SIG-M5 (cell line): ENCODE results near the gene ARHGAP24.

Experiments used
- DNase-seq: peaks from one replicate; lab custom pipeline; 2025; lab: John Stamatoyannopoulos, UW

The ARHGAP24 gene

DNA sequence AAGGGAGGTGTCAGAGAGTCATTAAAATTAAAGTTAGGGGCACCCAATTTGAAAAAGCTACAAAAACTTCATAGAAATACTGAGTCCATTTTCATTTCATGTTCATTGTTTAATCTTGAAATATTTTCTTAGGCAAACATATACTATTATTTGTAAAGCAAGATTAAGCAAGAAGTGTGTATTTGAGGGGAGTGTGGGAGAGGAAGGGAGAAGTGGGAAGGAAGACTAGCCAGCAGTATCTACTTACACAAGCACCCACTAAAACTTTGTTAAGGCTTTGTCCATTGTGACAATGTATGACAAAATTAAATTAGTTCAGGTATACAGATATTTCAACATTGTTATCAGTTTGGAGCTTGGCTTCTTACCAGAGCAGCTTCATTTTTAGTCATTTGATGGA is 222.9 kb downstream of the ARHGAP24 start:
- no peak for DNase-seq

DNA sequence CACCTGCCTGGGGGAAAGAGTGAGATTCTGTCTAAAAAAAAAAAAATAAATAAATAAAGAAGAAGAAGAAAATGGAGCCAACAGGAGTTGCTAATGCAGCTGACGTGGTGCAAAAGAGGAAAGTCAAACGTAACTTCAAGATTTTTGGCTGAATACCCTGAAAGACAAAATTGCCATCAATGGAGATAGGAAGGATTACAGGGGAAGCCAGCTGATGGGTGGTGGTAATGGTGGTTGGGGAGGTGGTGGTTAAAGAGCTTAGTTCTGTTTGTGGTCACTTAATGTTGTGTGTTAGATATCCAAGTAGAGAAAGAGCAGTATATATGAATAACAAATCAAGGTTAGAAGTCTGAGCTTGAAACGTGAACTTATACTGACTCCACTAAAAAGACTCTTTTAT is 225.4 kb downstream of the ARHGAP24 start:
- DNase-seq: no peak

DNA sequence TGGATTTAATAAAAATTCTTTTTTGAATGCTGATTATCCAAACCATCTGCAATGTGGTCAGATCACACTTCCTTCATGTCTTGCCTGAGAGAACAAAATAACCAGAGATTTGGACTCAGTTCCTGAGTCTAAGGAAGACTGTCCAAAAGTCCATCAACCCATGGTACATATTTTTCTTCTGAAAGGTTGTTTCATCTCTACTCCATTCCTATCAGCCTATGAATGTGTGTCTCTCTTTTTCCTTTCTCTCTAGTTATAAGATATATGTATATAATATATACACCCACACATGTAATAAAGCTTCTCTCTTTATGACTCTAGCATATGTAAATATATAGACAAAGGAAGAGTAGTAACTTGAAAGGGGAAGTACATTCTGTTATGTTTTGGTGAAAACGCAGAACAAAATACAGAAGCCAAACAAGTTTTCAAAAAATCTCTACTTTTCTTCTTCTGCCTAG is 226.9 kb downstream of the ARHGAP24 start:
- DNase-seq: peak; percentile 27

DNA sequence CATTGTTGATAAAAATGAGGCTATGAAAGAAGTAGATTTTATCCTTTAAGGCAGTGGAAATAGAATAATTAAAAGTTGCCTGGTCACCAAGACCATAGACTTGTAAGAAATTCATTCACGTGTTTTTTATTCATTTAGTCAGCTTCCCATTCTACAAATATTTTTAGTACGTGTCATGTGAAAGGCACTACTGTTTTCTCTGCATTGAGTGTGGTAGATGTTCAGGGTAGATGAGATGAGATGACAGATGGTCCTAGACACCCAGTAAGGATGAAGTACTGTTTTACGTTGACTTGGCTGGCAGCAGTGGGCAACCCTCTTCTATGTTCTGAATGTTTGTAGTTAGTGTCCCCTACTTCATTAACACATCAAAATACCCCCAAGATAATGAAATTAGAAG is 228.1 kb downstream of the ARHGAP24 start:
- DNase-seq: no peak

DNA sequence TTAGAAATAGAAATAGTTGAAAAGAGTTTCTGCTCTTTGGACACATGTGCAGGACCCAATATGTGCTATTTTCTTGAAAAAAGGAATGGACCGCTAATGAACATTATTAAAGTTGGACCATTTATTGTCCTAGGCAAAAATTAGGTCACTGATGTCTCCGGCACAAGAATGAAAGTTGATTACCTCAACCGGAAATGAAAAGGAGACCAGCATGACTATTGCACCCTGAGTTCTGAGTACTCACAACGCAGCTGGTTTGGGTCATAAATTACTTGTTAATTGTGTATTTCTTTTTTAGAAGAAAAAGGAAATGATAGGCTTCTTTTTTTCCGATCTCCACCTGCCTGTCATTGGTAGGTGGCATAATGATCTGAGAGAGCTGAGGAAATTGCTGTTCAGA is 232.7 kb downstream of the ARHGAP24 start:
- DNase-seq: no peak

DNA sequence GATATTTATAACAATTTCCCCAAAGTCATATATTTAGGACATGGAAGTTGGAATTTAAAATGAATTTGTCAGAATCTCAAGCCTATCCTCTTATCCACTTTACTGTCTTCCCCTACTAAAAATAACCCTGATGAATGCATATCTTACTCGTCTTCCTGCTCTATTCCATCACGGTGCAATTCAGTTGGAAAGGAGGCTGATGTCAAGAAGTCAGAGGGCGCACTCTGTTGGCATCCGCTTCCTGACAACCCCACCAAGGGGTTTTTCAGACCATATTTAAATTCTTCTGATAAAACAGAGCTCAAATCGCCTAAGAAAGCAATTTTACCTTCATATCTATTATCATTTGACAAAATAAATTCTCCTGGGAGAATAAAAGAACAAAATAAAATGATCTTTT is 233.5 kb downstream of the ARHGAP24 start:
- no peak for DNase-seq

DNA sequence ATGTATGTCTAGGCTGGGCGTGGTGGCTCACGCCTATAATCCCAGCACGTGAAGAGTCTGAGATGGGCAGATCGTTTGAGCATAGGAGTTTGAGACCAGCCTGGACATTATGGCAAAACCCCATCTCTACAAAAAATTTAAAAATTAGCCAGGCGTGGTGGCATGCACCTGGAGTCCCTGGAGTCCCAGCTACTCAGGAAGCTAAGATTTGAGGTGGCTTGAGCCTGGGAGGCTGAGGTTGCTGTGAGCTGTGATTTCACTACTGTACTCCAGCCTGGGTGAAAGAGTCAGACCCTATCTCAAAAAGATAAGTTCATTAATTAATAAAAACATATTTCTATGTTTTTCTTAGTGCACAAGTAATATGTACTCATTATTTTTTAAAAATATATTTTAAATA is 238.1 kb downstream of the ARHGAP24 start:
- no peak for DNase-seq

DNA sequence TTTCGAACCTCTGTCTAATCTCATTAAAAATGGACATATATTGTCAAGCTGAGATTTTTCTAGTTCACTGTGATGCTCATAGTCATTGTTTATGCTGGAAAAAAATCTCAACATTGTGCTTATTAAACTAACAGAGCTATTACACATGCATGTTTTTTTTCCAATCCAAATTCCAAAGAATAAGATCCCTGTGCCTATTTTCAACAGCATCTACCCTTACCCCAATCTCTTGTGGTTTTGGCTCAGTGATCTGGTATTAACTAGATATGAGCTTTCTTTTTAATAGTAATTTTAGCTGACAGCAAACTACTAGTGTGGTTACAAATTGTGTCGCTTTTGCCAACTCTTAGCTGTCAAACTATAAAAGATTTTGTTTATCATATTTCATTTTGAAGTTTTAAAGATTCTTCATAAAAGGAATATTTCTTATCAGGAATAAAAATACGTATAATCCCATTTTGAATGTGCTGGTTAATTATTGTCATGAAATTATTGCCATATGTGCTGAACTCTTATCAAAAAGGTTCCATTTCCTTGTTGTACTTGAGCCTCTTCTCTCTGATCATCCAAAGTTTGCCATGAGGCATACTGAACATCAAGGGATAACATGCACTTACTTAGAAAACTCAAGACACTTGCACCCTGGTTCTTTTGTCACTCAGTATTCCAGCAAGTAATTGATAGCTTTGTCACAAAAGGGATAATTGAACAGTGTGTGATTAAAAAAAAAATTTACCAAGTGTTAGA is 241.2 kb downstream of the ARHGAP24 start:
- no peak for DNase-seq

DNA sequence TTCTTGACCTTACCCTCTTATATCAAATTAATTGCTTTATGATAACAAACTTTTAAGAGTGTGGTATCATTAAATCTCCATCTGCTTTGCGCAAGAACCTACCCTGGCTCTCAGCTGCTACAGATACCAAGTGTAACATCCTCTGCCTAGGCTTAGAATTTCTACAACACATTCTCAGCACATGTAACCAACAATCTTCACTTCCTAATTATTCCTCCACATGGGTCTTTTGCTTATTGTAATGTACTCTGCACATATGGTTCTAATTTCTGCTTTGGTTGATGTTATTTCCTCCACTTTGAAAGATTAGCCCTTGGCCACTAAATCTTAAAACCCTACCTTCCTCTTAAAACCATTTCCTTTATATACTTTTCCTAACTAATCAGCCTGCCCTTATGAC is 242.4 kb downstream of the ARHGAP24 start:
- DNase-seq: no peak

DNA sequence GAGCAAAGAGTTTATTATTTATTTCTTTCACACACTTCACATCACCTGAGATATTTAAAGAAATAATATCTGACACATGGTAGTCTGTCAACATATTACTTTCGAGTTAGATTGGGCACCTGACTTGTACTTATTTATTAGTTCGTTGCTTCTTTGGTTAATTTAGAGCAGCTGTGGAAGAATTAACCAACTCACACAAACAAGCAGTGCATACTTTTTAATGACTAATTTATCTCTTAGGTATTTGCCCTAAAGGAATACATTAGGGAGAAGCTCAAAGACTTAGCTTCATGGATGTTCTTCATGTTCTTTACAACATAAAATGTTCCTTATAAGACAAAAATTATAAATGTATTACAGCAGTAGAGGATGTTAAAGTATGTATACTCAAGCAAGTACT is 242.9 kb downstream of the ARHGAP24 start:
- DNase-seq: no peak

DNA sequence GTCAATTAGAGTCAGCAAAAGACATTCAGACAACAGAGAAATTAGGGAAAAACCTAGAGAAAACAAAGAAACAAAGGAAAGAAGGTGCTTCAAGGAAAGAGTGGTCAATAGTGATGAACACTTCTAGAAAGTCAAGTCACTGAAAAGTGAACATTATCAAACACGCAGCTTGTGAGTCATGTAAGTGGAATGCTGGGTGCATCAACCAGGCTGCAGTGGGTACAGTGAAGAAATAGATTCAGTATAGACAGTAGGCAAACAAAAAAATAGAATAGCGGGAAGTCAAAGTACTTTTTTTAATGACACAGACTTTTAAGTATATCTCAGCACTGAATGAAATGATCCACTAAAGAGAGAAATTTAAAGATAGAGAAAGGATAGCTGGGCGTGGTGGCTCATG is 245.8 kb downstream of the ARHGAP24 start:
- no peak for DNase-seq

DNA sequence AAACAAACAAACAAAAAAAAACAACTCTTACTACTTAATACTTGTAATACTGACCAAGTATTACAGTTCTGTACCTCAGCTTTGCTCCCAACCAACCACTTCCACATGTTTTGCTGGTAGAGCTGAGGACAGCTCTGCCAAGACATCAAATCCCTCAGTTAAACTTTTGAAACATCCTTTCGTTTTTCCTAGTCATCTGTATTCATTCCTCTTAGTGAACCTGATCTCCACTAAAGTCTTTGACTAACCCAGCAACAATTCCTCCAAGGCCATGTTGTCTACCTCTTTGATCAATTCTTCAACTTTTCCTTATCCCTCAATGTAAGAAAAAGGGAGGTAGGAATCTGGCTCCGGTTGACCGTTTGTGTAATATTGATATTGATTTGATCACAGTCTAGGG is 247.5 kb downstream of the ARHGAP24 start:
- no peak for DNase-seq

DNA sequence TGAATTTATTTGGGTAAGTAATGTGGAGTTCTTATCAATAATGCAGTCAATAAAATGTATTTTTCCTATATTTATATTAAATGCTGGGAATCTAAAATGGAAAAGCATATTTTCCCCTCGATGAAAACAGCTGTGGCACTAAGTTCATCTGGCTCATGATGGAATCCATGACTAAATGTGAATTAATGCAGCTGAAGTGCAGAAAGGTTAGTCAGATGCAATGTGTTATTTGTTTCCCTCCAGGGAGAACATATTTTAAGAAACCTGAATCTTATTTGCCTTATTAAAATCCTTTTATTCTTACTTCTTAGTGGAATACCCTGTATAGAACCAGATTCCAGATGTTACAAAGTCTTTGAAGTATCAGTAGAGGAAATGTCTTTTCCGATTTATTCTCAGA is 247.9 kb downstream of the ARHGAP24 start:
- DNase-seq: no peak

DNA sequence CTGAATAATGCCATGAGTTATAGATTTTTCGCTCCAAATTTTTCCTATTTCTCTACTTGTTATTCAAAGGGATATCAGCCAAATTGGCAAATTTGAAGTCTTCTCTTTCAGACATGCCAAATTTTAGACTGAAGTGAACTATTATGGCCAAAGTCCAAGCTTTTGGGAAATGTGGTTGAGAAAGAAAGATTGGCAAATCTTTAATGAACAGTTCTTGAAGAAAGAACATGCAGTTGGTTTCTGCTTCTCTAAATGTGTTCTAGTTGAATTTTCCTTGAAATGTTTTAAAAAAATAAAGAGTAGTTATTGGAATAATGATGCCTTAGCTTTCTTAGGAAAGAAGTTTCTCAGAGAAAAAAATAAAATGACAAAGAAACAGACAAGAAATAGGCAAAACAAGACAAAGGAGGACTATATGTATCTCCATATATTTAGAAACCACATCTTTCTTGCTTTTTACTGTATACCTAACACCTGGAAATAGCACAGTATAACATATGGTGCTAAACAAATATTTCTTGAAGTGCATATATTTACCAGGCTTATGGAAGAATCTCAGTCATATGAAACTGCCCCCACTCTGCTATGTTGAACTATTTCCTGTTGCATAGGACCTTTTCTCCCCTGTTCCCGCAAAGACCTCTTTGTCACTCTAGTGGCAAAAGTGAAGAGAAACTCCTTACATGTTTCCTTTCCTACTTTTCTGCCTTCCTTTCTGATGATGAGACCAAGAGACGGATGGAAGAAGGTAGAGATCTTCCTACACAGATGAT is 250.0 kb downstream of the ARHGAP24 start:
- no peak for DNase-seq

DNA sequence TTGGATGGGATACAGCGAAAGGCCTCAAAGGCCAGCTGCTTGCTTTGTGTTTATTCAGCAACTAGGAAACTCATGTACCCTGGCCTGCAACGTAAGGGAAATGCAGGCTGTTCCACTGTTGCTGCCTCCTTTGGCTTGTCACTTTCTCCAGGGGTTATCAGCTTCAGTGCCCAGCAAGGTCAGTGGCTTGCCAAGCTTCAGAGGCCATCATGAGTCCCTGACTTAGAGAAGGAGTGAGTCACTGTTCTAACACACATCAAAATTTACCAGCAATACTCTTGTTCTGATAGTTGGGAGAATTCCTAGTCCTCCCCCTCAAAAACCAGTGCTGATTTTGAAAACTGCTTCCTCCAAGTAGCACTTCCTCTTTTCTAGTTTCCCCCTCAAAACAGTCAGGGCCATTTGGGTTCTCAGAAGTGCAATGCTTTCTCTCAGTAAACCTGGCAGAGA is 250.8 kb downstream of the ARHGAP24 start:
- peak; percentile 34 for DNase-seq

DNA sequence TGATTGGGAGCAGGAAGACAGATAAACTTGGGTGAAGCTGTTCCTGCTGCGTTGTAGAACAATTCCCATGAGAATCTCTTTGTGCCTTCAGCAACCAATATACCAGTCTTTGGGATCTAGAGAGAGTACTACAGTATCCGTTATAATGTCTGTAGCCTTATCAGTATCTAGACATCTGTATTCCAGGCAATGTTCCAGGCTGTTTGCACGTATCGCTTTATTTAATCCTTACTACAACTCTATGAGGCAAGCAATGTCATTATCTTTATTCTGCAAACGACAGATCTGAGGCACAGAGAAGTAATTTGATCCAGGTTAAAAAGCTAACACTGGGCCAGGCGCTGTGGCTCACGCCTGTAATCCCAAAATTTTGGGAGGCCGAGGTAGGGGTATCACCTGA is 251.6 kb downstream of the ARHGAP24 start:
- no peak for DNase-seq

DNA sequence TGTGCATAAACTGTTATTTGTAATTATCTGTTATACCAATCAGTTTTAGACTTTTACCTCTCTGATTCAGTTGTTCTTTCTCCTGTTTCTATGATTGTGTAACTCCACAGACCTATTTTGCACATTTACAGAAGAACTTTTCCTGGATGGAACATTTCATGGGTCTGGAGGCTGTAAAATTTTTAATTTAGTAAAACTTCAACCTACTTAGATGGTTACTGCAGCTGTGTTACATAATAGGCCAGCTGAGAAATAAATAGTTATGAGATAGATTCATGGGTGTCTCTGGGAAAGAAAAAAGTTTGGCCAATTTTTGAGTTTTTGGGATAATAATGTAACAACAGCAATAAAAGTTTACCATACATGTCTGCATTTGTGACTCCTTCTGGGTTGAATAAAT is 253.5 kb downstream of the ARHGAP24 start:
- no peak for DNase-seq

DNA sequence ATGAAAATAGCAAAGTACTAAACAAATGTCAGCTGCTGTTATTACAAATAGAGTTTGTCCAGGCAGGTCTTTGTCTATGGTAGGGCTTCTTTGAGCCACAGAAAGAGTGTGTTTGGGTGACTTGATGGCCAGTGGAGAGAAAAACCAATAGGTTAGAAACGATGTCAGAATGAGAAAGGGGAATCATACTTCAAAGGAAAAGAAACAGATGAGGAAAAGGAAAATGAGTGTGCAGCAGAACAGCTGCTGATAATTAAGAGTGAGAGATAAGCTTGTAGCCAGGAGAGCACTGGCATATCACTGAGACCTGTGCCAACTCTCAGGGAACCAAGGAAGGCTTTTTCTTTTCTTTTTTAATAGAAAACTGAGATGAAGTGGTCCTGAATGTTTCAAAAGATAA is 257.2 kb downstream of the ARHGAP24 start:
- DNase-seq: no peak

DNA sequence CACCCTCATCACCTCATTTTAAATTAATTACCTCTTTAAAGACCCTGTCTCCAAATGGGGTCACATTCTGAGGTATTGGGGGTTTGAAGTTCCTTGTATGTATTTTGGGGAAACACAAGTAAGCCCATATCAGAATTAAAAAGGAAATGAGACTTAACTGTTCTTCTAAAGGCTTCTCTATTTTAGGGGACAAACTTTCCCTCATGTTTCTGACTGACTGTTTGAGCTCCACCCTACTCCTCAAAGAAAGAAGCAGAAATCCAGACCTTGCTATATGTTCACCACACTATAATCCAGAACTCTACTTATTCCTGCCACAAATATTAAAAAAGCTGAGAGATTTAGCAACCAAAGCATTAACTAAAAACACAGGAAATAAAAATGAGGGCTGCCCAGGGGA is 258.8 kb downstream of the ARHGAP24 start:
- no peak for DNase-seq

DNA sequence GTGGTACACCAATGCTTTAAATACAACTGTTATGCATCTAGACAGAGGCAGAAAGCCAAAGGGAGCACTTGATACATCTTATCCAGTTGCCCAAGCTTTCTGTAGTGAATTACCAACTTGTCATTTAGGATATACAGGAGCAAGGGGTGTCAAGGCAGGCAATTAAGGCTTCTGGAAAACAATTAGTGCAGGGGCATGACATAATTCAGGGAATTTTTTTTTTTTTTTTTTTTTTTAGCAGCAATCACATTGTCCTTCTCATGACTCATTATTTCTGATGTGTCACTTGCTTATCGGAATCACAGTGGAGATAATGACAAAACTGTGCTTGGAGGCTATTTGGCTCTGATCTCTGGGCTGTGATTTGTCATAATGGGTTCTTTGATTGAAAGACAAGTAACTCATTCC is 259.5 kb downstream of the ARHGAP24 start:
- no peak for DNase-seq

DNA sequence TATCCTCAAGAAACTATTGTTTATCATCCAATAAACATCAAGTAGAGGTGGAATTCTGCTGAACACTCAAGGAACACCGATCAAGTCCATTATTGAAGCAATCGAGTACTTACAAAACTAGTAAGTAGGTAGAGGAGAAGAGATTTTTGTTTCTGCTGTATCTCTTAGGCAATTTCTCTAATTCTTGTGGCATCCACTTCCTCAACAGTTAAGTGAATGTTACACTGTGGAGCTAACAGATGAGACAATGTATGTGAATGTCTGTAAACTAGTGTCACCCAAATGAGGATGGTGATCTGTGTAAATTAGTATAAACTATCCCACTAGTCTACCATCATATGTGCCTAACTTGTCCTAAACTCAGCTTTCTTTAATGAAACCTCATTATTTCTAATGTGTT is 261.6 kb downstream of the ARHGAP24 start:
- DNase-seq: no peak

DNA sequence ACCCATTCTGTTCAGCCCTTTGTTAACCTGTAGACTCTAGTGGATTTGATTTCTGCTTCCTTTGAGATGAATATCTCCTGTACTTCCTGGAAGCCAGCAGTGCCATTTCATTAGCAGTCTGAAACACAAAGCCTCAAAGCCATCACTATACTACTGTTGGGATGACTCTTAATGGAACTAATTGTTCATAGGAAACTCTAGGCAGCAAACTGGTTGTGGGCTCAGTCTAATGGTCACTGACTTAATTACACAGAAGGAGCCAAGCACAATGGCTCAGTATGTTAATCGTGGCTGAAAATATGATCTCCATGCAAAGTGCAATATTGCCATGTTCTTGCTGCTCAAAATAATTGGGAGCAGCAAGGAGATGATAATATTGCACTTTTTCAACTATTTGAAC is 262.3 kb downstream of the ARHGAP24 start:
- DNase-seq: no peak

DNA sequence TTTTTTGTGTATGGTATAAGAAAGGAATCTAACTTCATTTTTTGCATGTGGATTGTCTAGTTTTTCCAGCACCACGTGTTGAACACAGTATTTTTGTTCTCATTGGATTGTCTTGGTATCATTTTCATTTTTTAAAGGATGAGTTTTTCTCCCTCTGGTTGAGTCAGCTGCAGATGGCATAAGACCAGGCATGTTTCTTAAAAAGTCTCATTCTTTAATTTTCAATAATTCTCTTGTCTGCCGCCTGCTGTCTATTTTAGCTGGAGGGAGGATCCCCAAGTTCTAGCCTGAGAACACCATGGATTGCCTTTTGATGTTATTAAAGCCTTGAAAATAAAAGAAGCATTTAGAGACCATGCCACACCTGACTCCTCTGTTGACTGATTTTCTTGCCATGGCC is 263.8 kb downstream of the ARHGAP24 start:
- DNase-seq: no peak

DNA sequence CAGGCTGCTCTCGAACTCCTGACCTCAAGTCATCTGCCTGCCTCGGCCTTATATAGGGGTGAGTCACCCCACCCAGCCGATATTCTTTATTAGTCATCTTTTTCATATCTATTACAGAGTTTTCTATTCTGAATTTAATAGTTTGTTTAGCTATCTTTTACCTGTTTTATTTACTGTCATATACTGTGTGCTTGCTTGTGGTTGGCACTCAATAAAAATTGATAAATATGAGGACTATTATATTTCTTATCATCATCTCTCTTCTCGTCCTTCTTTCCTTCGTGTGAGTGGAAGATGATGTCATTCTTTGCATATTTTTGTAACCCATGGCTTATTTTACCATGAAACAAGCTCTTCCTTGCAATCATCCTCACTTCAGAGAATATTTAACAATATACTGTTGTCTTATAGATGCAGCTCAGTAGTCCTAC is 265.5 kb downstream of the ARHGAP24 start:
- no peak for DNase-seq
